Superior temporal gyrus (tissue), 1 donor: ENCODE data around the gene ZNF222.

Experiments used
- DNase-seq: peaks from one replicate; pipeline ENCODE4 v3.0.0-alpha.2; 2016; ENCODE audit errors: extremely low spot score

Gene ZNF222

DNA sequence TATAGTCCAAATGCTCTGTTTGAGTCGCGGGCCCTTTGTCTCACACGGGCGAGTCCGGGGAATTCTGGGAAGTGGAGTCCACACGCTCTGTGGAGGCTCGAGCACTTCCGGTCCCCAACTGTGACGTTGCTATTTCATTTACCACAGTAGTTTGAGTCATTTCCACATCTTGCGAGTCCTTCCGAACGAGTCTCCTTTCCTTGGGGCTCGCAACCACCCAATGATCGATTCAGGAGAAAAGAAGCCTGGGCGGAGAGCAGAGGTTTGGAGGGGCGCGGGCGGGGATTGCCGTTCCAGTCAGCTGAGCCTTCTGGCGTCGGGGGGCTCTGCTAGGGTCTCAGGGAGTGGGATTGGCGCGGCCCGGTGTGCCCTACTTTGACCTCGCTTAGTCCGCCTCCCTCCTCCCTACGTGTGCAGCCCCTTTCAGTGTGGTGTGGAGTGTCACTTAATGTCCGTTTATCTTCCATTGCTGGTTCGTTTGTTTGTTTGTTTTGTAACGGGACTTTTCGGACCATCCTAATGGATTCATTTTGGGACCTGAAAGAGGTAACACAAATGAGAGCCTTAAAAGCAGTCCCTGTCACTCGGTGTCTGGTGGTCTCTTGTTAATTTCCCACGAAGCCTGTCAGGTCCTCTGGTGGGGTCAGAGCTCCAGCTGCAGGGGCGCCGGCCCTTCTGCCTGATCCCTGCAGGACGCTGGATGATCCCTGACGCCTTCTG is at the start of gene ZNF222:
TSS of gene ZNF222 (plus strand) at position 163 of the 720 bp plus-strand sequence. CDS start at position 221, 58 bp downstream.
- peak; percentile 95 for DNase-seq

DNA sequence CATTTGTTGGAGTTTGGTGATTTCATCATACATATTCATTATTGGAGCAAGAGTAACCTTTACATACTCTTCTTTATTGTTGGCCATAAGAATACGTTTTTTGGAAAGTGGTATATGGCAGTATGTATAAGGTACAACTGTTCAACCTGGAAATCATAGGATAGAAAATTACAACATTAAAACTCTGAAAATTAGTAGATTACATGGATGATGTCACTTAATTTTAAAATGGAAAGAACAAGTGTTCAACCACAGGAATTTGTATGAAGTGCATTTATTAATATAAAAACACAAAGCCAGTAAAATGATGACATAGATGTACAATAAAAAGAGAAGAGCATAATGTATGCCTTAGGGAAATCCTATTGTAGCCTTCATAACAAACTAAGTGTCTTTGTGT is 48.4 kb upstream of the ZNF222 start:
- no peak for DNase-seq

GRCh38 chr19:43983544-43983911 is 41.7 kb upstream of the ZNF222 start:
- DNase-seq, result no peak

DNA sequence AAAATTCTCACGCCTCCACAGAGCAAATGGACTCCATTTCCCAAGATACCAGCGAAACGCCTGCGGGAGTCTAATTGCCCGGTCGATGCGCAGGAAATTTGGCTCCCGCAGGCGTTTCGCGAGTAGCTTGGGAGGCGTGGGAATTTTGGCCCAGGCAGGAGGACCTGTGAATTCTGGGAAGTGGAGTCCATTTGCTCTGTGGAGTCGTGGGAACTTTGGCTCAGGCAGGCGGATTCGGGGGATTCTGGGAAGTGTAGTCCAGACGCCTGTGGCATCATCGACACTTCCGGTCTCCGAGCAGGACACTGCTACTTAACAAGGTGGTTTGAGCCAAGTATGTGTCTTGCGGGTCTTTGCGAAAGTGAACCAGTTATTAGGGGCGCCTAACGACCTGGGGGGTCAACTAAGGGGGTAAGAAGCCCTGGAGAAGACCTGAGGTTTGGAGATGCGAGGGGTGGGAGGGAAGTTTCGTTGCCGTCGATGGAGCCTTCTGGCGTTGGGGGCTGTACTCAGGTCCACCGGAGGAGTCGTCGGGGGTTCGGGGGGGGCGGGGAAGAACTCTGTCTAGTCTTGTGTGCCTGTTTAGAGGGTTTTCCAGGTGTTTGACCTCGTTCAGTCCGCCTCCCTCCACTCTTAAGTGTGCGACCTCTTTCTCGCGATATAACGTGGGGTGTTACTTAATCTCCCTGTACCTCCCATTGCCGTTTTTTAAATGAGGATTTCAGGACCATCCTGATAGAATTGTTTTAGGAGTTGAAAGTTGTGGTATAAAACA is 41.1 kb upstream of the ZNF222 start, which contains the start of gene ZNF155:
TSS of gene ZNF155 (plus strand) at position 277 of the 775 bp plus-strand sequence. CDS start 4,356 bp downstream, outside the sequence.
- peak; percentile 99 for DNase-seq

GRCh38 chr19:43984687-43985000 is 40.5 kb upstream of the ZNF222 start:
- DNase-seq, result peak; percentile 8

DNA sequence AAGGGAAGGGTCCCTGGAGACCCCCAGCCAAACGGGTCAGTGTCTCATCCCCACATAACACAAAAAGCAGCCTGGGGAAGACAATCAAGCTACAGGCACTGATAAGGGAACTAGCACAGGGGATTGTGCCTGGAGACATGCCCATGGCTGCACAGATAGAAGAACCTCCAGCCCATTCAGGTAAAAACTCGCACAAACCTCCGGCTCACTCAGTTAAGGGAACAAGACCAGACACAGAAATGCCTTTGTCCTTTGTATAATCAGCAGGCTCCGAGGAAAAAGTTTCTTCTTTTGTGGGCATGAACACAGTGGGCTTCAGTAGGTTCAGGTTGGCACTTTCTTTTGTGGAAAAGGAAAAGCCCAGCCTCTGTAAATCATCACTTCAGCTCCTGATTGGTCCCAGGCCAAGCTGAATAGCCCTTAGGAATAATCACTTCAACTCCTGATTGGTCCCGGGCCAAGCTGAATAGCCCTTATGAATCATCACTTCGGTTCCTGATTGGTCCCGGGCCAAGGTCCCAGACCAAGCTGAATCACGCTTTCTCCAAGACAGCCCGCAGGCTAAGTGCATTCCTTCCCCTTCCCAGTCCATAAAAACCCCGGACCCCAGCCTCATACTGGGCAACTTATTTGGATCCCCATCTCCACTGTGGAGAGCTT is 27.4 kb upstream of the ZNF222 start:
- DNase-seq, result no peak

DNA sequence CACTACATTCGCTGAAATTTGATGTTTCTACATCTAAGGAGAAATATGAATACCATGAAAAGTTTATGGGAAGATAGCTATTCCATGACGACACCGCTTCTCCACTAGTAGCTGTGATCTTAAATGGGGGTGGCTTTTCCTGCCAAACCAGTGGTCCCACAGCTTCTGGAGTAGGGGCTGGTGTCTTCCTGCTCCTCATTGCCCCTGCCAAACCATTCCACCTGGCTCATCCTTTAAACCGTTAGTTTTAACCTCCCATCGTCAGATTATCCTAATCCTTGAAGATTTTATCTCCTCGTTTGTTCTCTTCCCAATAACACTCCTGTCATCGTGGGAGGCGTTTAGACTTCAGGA is 23.0 kb upstream of the ZNF222 start:
- peak; percentile 7 for DNase-seq

- peak; percentile 100 for DNase-seq
Observed at GRCh38 chr19:44002566-44003460, 22.4 kb upstream of the ZNF222 start, which contains the start of gene ZNF230. Gene ZNF230 (plus strand): TSS chr19:44002957. CDS start chr19:44007079, 4,122 bp downstream.

DNA sequence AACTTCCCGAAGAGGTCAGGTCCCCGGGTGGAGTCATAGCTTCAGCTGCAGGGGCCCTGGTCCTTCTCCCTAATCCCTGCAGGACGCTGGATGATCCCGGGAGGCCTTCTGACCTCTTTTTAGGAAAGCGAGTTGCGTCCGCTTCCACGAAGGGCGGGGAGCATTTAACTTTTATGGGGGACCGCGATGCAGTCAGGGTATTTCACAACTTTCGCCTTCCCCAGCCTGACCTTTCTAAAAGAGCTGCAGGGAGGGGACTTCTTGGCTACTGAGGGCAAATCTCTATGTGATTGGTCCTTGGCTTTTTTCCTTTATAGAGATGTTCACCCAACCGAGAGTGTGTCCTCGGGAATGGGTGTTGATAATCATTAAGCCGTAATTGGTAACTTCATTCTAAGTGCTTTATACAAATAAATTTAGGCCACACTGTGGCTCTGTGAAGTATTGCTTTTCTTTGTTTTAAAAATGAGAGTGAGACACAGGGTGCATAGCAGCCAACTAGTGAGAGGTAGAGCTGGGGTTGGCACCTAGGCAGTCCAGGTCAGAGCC is 21.6 kb upstream of the ZNF222 start:
- no peak for DNase-seq

GRCh38 chr19:44005973-44006372 is 19.2 kb upstream of the ZNF222 start:
- DNase-seq, result no peak

- no peak for DNase-seq
Observed at GRCh38 chr19:44007473-44007872, 17.7 kb upstream of the ZNF222 start.

DNA sequence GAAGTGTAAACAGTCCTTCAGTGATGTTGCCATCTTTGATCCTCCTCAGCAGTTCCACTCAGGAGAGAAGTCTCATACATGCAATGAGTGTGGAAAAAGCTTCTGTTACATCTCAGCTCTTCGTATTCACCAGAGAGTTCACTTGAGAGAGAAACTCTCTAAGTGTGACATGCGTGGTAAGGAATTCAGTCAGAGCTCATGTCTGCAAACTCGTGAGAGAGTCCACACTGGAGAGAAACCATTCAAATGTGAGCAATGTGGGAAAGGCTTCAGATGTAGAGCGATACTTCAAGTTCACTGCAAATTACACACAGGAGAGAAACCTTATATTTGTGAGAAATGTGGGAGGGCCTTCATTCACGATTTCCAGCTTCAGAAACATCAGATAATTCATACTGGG is 14.7 kb upstream of the ZNF222 start:
- no peak for DNase-seq

- DNase-seq, result no peak
Observed at GRCh38 chr19:44019498-44019897, 5.7 kb upstream of the ZNF222 start.

DNA sequence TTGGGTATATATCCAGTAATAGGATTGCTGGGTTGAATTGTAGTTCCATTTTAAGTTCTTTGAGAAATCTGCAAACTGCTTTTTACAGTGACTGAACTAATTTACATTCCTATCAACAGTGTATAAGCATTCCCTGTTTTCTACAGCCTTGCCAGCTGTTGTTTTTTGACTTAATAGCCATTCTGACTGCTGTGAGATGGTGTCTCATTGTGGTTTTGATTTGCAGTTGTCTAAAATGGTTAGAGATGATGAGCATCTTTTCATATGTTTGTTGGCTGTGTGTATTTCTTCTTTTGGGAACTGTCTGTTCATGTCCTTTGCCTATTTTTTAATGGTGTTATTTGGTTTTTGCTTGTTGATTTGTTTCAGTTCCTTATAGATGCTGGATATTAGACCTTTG is 4.0 kb upstream of the ZNF222 start:
- DNase-seq, result no peak

GRCh38 chr19:44024900-44025216 is 321 bp upstream of the ZNF222 start:
- DNase-seq, result no peak

- no peak for DNase-seq
Observed at GRCh38 chr19:44026622-44027021, 1.4 kb downstream of the ZNF222 start.

DNA sequence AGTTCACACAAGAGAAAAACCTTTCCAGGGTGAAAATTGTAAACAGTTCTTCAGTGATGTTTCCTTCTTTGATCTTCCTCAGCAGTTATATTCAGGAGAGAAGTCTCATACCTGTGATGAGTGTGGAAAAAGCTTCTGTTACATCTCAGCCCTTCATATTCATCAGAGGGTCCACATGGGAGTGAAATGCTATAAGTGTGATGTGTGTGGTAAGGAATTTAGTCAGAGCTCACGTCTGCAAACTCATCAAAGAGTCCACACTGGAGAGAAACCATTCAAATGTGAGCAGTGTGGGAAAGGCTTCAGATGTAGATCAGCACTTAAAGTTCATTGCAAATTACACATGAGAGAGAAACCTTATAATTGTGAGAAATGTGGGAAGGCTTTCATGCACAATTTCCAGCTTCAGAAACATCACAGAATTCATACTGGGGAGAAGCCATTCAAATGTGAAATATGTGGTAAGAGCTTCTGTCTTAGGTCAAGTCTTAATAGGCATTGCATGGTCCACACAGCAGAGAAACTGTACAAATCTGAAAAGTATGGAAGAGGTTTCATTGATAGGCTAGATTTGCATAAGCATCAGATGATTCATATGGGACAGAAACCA is 6.9 kb downstream of the ZNF222 start:
- no peak for DNase-seq

DNA sequence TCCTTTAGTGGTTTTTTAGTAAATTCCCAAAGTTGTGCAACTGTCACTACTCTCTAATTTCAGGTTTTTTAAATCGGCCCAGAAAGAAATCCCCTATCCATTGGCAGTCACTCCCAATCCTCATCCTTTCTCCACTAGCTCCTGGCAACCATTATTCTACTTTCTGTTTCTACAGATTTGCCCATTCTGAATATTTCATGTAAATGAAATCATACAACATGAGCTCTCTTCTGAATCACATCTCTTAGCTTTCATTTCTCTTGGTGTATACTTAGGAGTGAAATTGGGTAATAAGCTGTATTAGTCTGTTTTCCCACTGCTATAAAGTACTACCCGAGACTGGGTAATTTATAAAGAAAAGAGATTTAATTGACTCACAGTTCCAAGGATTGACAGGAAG is 17.0 kb downstream of the ZNF222 start:
- no peak for DNase-seq

- DNase-seq, result no peak
Observed at GRCh38 chr19:44050740-44051649, 25.8 kb downstream of the ZNF222 start.
